Liver (tissue), 9 donors: ENCODE measurements around the gene TMEM61. TPM values are rescaled to one million over a fixed set of nuclear protein-coding genes. Genes with fewer than 3 reads are reported as not detected.

Source experiments
- DNase-seq: peaks from one replicate; pipeline ENCODE4 v3.0.0-alpha.2; 2017; ENCODE audit warnings: low spot score
- H3K27ac ChIP-seq, 2 donors: one replicate each; pipeline ENCODE4 v1.7.0; 2013; ENCODE audit warnings: inconsistent platforms in 2 of 2, low read length in 2 of 2, control low read depth in 1 of 2, low read depth in 1 of 2, mild to moderate bottlenecking in 1 of 2
- H3K27me3 ChIP-seq, 4 donors: one replicate each; pipeline versions ENCODE4 v1.6.1 to v1.7.0; 2013; ENCODE audit warnings: low read length in 3 of 4, inconsistent platforms in 1 of 4, mild to moderate bottlenecking in 1 of 4, moderate library complexity in 1 of 4; ENCODE audit not compliant: control insufficient read depth in 4 of 4, insufficient read depth in 4 of 4
- H3K36me3 ChIP-seq, 4 donors: one replicate each; pipeline versions ENCODE4 v1.6.1 to v1.7.0; 2013; ENCODE audit warnings: low read length in 3 of 4, mild to moderate bottlenecking in 3 of 4, low read depth in 1 of 4, moderate library complexity in 1 of 4; ENCODE audit not compliant: control insufficient read depth in 4 of 4, insufficient read depth in 3 of 4
- H3K4me1 ChIP-seq, 4 donors: one replicate each; pipeline versions ENCODE4 v1.6.1 to v1.7.0; 2013; ENCODE audit warnings: low read length in 3 of 4, mild to moderate bottlenecking in 3 of 4, moderate library complexity in 1 of 4; ENCODE audit not compliant: control insufficient read depth in 4 of 4, insufficient read depth in 4 of 4
- H3K4me3 ChIP-seq, 3 donors: one replicate each; pipeline versions ENCODE4 v1.6.1 to v1.7.0; 2013; ENCODE audit warnings: low read length in 3 of 3, control low read depth in 1 of 3, low read depth in 1 of 3, mild to moderate bottlenecking in 1 of 3
- H3K9ac ChIP-seq, 2 donors: one replicate each; pipeline ENCODE4 v1.7.0; 2013; ENCODE audit warnings: low read length in 2 of 2, mild to moderate bottlenecking in 2 of 2, moderate library complexity in 2 of 2, control low read depth in 1 of 2, low read depth in 1 of 2
- H3K9me3 ChIP-seq, 4 donors: one replicate each; pipeline versions ENCODE4 v1.6.1 to v1.7.0; 2013; ENCODE audit warnings: low read length in 3 of 4; ENCODE audit not compliant: control insufficient read depth in 4 of 4
- ATF3 ChIP-seq: IDR thresholded peaks from 2 replicates; pipeline ENCODE4 v1.6.1; 2016; ENCODE audit warnings: antibody characterized with exemption
- CTCF ChIP-seq: fragments of 150-350 bp; IDR thresholded peaks from 2 replicates; pipeline ENCODE4 v1.5.1; 2017; ENCODE audit warnings: improper control_type of control experiment, low read depth, low read length; ENCODE audit not compliant: missing input control
- EGR1 ChIP-seq, 2 donors: IDR thresholded peaks; 2 replicates each; pipeline ENCODE4 v1.6.1; 2016 to 2018; ENCODE audit warnings: antibody characterized with exemption in 2 of 2, low read depth in 2 of 2
- FOXA1 ChIP-seq: IDR thresholded peaks from 2 replicates; pipeline ENCODE4 v1.6.1; 2016; ENCODE audit warnings: antibody characterized with exemption
- FOXA2 ChIP-seq: IDR thresholded peaks from 2 replicates; pipeline ENCODE4 v1.6.1; 2016; ENCODE audit warnings: antibody characterized with exemption
- GABPA ChIP-seq, 2 donors: IDR thresholded peaks in 1 of 2; conservative IDR thresholded peaks in 1 of 2; 2 replicates each; pipeline ENCODE4 v1.6.1; 2016; ENCODE audit warnings: antibody characterized with exemption in 2 of 2, mild to moderate bottlenecking in 1 of 2, moderate library complexity in 1 of 2
- HNF4A ChIP-seq, 2 donors: conservative IDR thresholded peaks; 2 replicates each; pipeline ENCODE4 v1.6.1; 2016; ENCODE audit warnings: antibody characterized with exemption in 2 of 2, mild to moderate bottlenecking in 2 of 2
- HNF4G ChIP-seq: IDR thresholded peaks from 2 replicates; pipeline ENCODE4 v1.6.1; 2016; ENCODE audit warnings: antibody characterized with exemption
- JUND ChIP-seq, 2 donors: IDR thresholded peaks; 2 replicates each; pipeline ENCODE4 v1.6.1; 2016; ENCODE audit warnings: antibody characterized with exemption in 2 of 2
- MAX ChIP-seq: IDR thresholded peaks from 2 replicates; pipeline ENCODE4 v1.6.1; 2016; ENCODE audit warnings: antibody characterized with exemption
- NR2F2 ChIP-seq: IDR thresholded peaks from 2 replicates; pipeline ENCODE4 v1.6.1; 2016; ENCODE audit warnings: antibody characterized with exemption
- RAD21 ChIP-seq, 2 donors: IDR thresholded peaks; 2 replicates each; pipeline ENCODE4 v1.6.1; 2016; ENCODE audit warnings: antibody characterized with exemption in 2 of 2, mild to moderate bottlenecking in 2 of 2
- REST ChIP-seq: IDR thresholded peaks from 2 replicates; pipeline ENCODE4 v1.6.1; 2016; ENCODE audit warnings: antibody characterized with exemption, mild to moderate bottlenecking
- RXRA ChIP-seq, 2 donors: IDR thresholded peaks; 2 replicates each; pipeline ENCODE4 v1.6.1; 2017 to 2018; ENCODE audit warnings: antibody characterized with exemption in 2 of 2, mild to moderate bottlenecking in 1 of 2
- SP1 ChIP-seq: IDR thresholded peaks from 2 replicates; pipeline ENCODE4 v1.6.1; 2018; ENCODE audit warnings: antibody characterized with exemption, mild to moderate bottlenecking
- TAF1 ChIP-seq: conservative IDR thresholded peaks from 2 replicates; pipeline ENCODE4 v1.6.1; 2016; ENCODE audit warnings: antibody characterized with exemption, mild to moderate bottlenecking
- YY1 ChIP-seq: IDR thresholded peaks from 2 replicates; pipeline ENCODE4 v1.6.1; 2016; ENCODE audit warnings: antibody characterized with exemption, mild to moderate bottlenecking
- ZBTB33 ChIP-seq: IDR thresholded peaks from 2 replicates; pipeline ENCODE4 v1.6.1; 2016; ENCODE audit warnings: antibody characterized with exemption
- WGBS: extraction: QIAGEN DNeasy Blood & Tissue Kit; methylation state at CpG from one replicate; pipeline ENCODE4 v1.1.7; 2013; 5-methylcytosine and 5-hydroxymethylcytosine counted together
- polyA plus RNA-seq, 2 donors: library from polyadenylated mRNA; stranded (reverse) in 1 of 2; unstranded in 1 of 2; fragments of 200-250 nt in 1 of 2; fragments of >200 nt in 1 of 2; fragmentation: Nextera tagmentation in 1 of 2; extraction: Ambion mirVana in 1 of 2; gene quantifications; one replicate each; pipeline versions ENCODE4 v1.2.1 to v1.2.3, GENCODE V29; 2013 to 2015
- total RNA-seq, 2 donors: library from RNA; depleted of rRNA; stranded (reverse); fragments of >200 nt; gene quantifications; one replicate each; pipeline ENCODE4 v1.2.3, GENCODE V29; 2014
- donor health status: healthy.
- donor health status: healthy.
- donor health status: healthy.
- donor health status: healthy.
- donor health status: healthy.

The TMEM61 gene
- total and polyA plus RNA-seq, 4 donors: not detected

DNA sequence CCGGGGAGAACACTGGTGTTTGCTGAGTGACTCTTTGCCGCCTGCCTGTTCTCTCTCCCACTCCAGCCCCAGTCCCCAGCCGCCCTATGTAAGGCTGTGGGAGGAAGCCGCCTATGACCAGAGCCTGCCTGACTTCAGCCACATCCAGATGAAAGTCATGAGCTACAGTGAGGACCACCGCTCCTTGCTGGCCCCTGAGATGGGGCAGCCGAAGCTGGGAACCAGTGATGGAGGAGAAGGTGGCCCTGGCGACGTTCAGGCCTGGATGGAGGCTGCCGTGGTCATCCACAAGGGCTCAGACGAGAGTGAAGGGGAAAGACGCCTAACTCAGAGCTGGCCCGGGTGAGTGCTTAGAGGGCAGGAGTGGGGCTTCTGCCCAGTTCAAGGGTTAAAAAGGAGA is 26.5 kb downstream of the TMEM61 start:
- no peak overlapping the region for H3K27ac ChIP-seq
- TF ChIP-seq TAF1 (no peak), JUND (IDR thresholded peaks at IDR 0.05) (no peak), MAX (no peak), FOXA2 (no peak), REST (no peak), SP1 (no peak), GABPA (IDR thresholded peaks at IDR 0.05 in 1 of 2, conservative IDR thresholded peaks at IDR 0.05 in 1 of 2) (no peak), NR2F2 (no peak), FOXA1 (no peak), YY1 (no peak), ZBTB33 (no peak), RAD21 (IDR thresholded peaks at IDR 0.05) (no peak), EGR1 (IDR thresholded peaks at IDR 0.05; ENCODE audit: low read depth in 2 of 2) (no peak), HNF4G (no peak), ATF3 (no peak), HNF4A (conservative IDR thresholded peaks at IDR 0.05) (no peak), CTCF (no peak), RXRA (IDR thresholded peaks at IDR 0.05) (no peak)
- no peak for DNase-seq
- WGBS: 94% methylated on average over 12 of the region's 12 CpGs
- no peaks in the 10 kb centered on the region for H3K4me1 ChIP-seq
- no peaks in the 10 kb centered on the region for H3K9me3 ChIP-seq
- H3K27me3 ChIP-seq: no peaks in the 10 kb centered on the region
- no peak overlapping the region for H3K9ac ChIP-seq
- no peaks in the 10 kb centered on the region for H3K36me3 ChIP-seq
- no peak overlapping the region for H3K4me3 ChIP-seq

- Histone ChIP-seq H3K9ac (no peak overlapping the region), H3K27me3 (no peaks in the 10 kb centered on the region), H3K4me3 (no peak overlapping the region), H3K27ac (no peak overlapping the region), H3K4me1 (no peaks in the 10 kb centered on the region), H3K36me3 (no peaks in the 10 kb centered on the region), H3K9me3 (no peaks in the 10 kb centered on the region)
- DNase-seq: no peak
- WGBS: 92% methylated on average over 3 of the region's 3 CpGs
- no peak for TF ChIP-seq YY1
- TF ChIP-seq FOXA1: no peak
- TF ChIP-seq RXRA (IDR thresholded peaks at IDR 0.05): no peak
- no peak for TF ChIP-seq EGR1 (IDR thresholded peaks at IDR 0.05; ENCODE audit: low read depth in 2 of 2)
- TF ChIP-seq GABPA (IDR thresholded peaks at IDR 0.05 in 1 of 2, conservative IDR thresholded peaks at IDR 0.05 in 1 of 2): no peak
- no peak for TF ChIP-seq JUND (IDR thresholded peaks at IDR 0.05)
- no peak for TF ChIP-seq TAF1
- no peak for TF ChIP-seq NR2F2
- no peak for TF ChIP-seq HNF4A (conservative IDR thresholded peaks at IDR 0.05)
- TF ChIP-seq CTCF: no peak
- TF ChIP-seq ATF3: no peak
- TF ChIP-seq MAX: no peak
- no peak for TF ChIP-seq HNF4G
- no peak for TF ChIP-seq SP1
- TF ChIP-seq ZBTB33: no peak
- no peak for TF ChIP-seq RAD21 (IDR thresholded peaks at IDR 0.05)
- no peak for TF ChIP-seq FOXA2
These were observed 27.2 kb downstream of the TMEM61 start for GRCh38 chr1:55007625-55008024.
